HG03060 (cell line): ENCODE results near the gene FOXF2.

Source experiments
- ATAC-seq: cut with Tn5 transposase; IDR thresholded peaks from one replicate; pipeline ENCODE4 v1.9.1; 2021; ENCODE audit warnings: low read depth, moderate number of reproducible peaks; ENCODE audit not compliant: unreplicated experiment

The FOXF2 gene

GRCh38 chr6:1438471-1438881 is 49.1 kb downstream of the FOXF2 start:
- no peak for ATAC-seq

GRCh38 chr6:1439349-1439748 is 50.0 kb downstream of the FOXF2 start:
- no peak for ATAC-seq

GRCh38 chr6:1442929-1443328 is 53.6 kb downstream of the FOXF2 start:
- no peak for ATAC-seq
